ENCODE measurements around the gene LGR6. TPM values are rescaled to one million over a fixed set of nuclear protein-coding genes. Genes with fewer than 3 reads are reported as not detected.
"Not testable (repeated sequence)": the region's sequence is repeated elsewhere in the genome, so short reads cannot be mapped to it uniquely, and the experiment has no call there.

Gene LGR6
- polyA plus RNA-seq, 3 donors = 0.70 to 1.5 (median 1.0) TPM

DNA sequence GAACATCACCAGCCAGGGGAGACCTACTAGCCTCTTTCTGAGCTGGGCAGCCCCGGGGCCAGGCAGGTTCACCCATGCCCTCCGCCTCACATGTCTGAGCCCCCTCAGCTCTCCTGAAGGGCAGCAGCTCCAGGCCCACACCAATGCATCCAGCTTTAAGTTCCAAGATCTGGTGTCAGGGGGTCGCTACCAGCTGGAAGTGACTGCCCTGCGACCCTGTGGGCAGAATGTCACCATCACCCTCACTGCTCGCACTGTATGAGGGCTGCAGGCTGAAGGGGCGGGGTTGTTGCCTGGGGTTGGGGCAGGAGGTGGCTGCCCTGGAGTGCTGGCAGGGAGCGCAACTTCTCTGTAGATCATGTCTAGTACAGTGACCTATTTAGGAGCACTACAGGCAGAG, 24.7 kb upstream of the LGR6 start:
- DNase-seq (ENCODE audit: extremely low read depth in 1 of 11, low read depth in 9 of 11, low spot score in 4 of 11) = no peak

- no peak for DNase-seq (ENCODE audit: extremely low read depth in 1 of 11, low read depth in 9 of 11, low spot score in 4 of 11)
Measured at GRCh38 chr1:202170726-202171125, 22.9 kb upstream of the LGR6 start.

DNA sequence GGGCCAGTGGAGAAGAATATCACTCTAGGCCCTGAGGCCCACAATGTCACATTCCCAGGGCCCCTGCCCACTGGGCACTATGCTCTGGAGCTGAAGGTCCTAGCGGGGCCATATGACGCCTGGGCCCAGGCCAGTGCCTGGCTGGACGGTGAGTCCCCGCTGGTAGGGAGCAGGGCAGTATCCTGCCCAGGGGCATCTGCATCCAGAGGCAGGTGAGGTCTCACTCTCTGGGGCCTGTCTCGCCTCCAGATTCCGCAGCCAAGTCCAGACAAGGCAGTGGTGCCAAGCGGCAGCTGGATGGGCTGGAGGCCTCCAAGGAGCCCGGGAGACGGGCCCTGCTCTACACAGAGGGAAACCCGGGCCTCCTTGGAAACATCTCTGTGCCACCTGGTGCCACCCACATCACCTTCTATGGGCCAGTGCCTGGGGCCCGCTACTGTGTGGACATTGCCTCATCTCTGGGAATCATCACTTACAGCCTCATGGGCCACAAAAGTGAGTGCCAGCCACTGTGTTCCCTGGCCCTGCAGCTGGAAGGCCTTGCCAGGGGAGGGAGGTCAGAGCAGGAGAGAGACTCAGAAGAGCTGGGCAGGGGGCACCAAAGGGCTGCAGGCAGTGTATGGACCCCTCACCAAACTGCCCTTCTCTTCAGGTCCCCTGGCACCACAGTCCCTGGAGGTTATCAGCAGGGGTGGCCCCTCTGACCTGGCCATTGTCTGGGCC, 22.1 kb upstream of the LGR6 start:
- no peak for DNase-seq (ENCODE audit: extremely low read depth in 1 of 11, low read depth in 9 of 11, low spot score in 4 of 11)

- no peak for DNase-seq (ENCODE audit: extremely low read depth in 1 of 11, low read depth in 9 of 11, low spot score in 4 of 11)
Measured at GRCh38 chr1:202172015-202172355, 21.6 kb upstream of the LGR6 start.

GRCh38 chr1:202173993-202174392, 19.6 kb upstream of the LGR6 start:
- DNase-seq (ENCODE audit: extremely low read depth in 1 of 11, low read depth in 9 of 11, low spot score in 4 of 11) = no peak

DNA sequence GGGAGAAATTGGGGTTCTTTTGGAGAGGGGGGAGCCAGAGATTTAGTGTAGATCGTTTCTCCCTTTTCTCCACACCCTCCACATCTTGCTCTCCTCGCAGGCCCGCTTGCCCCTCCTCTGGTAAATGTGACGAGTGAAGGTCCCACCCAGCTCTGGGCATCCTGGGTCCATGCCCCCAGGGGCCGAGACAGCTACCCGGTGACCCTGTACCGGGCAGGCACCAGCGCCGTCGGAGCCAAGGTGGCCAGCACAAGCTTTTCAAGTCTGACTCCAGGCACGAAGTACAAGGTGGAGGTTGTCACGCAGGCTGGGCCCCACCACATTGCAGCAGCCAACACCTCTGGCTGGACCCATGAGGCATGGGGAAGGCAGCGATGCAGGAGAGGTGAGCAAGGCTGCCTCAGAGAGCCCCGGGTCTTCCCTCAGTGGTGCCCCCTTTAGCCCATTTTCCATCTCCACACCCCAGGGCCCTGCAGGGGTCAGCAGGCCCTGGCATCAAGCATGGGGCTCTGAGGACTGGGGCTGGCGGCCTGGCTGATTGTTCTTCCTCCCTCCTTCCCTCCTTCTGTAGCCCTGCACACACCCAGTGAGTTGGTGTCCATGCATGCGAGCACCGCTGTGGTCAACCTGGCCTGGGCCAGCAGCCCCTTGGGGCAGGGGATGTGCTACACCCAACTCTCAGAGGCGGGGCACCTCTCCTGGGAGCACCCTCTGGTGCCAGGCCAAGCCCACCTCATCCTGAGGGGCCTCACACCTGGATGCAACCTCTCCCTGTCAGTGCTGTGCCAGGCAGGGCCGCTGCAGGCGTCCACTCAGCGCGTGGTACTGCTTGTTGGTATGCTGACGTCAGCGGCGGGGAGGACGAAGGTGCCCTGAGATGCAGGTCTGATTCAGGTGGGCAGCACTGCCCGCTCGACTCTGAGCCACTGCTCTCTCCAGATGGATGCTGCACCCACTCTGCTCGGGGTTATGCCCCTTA, 16.4 kb upstream of the LGR6 start:
- no peak for DNase-seq (ENCODE audit: extremely low read depth in 1 of 11, low read depth in 9 of 11, low spot score in 4 of 11)

- DNase-seq (ENCODE audit: extremely low read depth in 1 of 11, low read depth in 9 of 11, low spot score in 4 of 11) = no peak
Measured at GRCh38 chr1:202179828-202180750, 13.5 kb upstream of the LGR6 start.

DNA sequence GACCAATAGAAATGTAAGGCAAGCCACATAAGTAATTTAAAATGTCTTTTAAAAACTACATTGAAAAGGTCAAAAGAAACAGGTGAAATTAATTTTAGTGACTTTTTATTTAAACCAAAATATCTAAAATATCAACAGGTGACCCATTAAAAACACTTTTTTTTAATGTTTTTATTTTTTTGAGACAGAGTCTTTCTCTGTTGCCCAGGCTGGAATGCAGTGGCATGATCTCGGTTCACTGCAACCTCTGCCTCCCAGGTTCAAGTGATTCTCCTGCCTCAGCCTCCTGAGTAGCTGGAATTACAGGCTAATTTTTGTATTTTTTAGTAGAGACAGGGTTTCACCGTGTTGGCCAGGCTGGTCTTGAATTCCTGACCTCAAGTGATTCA, 12.9 kb upstream of the LGR6 start:
- DNase-seq (ENCODE audit: extremely low read depth in 1 of 11, low read depth in 9 of 11, low spot score in 4 of 11) = not testable (repeated sequence)

DNA sequence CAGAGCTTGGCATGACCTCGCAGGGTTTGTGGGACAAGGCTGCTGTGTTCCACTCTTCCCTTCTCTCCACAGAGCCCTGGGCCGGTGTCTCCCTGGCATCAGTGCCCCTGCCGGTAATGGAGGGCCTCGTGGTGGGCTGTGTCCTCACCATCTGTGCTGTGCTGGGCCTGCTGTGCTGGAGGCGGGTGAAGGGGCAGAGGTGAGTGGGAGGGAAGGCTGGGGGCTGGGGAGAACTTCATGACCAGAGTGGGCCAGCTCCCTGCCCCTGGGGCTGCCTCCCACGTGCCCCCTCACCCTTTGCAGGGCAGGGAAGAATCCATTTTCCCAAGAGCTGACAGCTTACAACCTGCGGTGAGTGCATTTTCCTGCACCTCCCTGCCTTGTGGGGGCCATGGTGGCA, 12.0 kb upstream of the LGR6 start:
- no peak for DNase-seq (ENCODE audit: extremely low read depth in 1 of 11, low read depth in 9 of 11, low spot score in 4 of 11)

GRCh38 chr1:202182040-202182877, 11.3 kb upstream of the LGR6 start:
- DNase-seq (ENCODE audit: extremely low read depth in 1 of 11, low read depth in 9 of 11, low spot score in 4 of 11) = no peak

DNA sequence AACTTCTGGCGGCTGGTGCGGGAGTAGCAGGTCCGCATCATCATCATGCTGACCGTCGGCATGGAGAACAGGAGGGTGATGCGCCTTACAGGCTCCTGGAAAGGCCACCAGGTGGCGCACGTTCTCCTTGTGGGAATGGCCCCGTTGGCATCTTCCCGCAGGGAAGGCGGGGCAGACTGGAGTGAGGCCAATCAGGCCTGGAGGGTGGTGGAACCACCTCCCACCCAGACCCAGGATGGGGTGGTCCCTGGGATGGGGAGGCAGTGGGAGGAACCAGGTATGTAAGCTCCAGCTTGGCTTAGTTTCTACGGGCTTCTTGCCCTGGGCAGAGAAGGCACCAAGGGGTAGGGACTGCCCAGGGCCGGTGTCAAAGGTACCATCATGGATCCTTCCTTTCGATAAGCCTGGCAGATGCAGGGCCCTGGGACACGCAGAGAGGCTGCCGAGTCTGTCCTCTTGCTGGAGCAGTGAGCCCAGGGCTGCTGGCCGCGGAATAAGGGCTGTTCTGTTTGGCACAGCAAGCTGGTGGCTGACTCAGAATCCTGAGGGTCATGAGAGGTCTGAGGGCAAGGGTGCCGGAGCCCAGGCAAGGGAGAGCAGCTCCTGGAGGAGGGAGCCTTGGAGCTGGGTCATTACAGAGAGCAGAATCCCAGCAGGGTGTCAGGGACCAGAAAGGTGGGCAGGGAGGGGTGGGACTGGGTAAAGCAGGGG, 8.7 kb upstream of the LGR6 start:
- peak; percentile 62 to 86 (median 81) for DNase-seq (ENCODE audit: extremely low read depth in 1 of 11, low read depth in 9 of 11, low spot score in 4 of 11)

DNA sequence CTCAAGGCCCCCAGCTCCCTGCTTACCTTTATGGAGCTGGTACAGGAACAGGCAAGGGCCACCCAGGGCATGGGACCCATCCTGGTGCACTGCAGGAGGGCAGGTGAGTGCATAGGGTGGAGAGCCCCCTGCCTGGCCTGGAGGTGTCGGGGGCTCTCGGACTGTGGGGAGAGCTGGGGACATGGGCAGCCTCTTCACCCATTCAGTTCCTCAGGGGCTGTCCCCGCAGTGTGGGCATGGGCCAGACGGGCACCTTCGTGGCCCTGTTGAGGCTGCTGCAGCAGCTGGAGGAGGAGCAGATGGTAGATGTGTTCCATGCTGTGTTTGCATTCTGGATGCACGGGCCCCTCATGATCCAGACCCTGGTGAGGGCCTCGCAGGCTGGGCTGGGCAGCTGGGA, 7.3 kb upstream of the LGR6 start:
- DNase-seq (ENCODE audit: extremely low read depth in 1 of 11, low read depth in 9 of 11, low spot score in 4 of 11) = no peak

- no peak for DNase-seq (ENCODE audit: extremely low read depth in 1 of 11, low read depth in 9 of 11, low spot score in 4 of 11)
Measured at GRCh38 chr1:202187041-202187671, 6.4 kb upstream of the LGR6 start.

- DNase-seq (ENCODE audit: extremely low read depth in 1 of 11, low read depth in 9 of 11, low spot score in 4 of 11) = no peak
Measured at GRCh38 chr1:202187697-202188407, 5.7 kb upstream of the LGR6 start.

DNA sequence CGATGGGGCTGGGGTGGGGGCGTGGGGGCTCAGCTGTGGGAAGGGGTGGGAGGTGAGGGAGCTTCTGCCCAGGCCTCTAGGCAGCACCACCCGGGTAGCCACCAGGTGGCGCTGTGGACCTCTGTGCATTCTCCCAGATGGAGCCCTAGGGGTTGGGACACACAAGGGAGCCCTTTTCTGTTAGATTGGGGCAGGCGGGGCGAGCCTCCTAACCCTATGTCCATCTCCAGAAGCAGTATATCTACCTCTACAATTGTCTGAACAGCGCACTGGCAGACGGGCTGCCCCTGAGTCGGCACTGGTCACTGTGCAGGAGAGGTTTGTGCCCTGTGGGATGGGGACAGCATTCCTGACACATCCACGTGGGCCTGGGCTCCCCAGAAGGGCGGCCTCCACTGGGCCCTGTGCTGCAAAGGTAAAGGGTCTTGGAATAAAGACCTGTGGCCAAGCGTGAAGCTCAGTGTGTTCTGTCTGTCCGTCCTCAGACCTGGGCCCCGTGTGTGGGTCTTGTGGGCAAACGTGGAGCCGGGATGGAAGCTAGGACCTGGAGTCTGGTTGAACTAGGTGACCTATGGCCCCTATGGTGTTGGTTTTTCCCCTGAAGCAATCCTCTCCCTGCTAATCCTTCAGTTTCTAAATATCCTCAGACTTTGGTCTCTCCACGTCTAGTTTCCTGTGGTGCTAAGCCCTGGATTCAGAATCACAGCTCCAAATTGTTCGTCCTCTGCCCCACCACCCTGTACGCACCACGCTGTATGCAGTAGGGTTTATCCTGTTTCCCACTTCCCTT, 4.4 kb upstream of the LGR6 start:
- peak in 3 of 11 donors; percentile 41 to 55 (median 51) for DNase-seq (ENCODE audit: extremely low read depth in 1 of 11, low read depth in 9 of 11, low spot score in 4 of 11)
